Measurements from ENCODE around the gene PLA2G6. TPM values are rescaled to one million over a fixed set of nuclear protein-coding genes. Genes with fewer than 3 reads are reported as not detected.

Gene PLA2G6, protein sequence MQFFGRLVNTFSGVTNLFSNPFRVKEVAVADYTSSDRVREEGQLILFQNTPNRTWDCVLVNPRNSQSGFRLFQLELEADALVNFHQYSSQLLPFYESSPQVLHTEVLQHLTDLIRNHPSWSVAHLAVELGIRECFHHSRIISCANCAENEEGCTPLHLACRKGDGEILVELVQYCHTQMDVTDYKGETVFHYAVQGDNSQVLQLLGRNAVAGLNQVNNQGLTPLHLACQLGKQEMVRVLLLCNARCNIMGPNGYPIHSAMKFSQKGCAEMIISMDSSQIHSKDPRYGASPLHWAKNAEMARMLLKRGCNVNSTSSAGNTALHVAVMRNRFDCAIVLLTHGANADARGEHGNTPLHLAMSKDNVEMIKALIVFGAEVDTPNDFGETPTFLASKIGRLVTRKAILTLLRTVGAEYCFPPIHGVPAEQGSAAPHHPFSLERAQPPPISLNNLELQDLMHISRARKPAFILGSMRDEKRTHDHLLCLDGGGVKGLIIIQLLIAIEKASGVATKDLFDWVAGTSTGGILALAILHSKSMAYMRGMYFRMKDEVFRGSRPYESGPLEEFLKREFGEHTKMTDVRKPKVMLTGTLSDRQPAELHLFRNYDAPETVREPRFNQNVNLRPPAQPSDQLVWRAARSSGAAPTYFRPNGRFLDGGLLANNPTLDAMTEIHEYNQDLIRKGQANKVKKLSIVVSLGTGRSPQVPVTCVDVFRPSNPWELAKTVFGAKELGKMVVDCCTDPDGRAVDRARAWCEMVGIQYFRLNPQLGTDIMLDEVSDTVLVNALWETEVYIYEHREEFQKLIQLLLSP
- 100 to 1,000 TPM; 228 to 238 TPM for total RNA-seq
- polyA plus RNA-seq = 1 to 10 TPM; 1.1 to 4.7 TPM

DNA sequence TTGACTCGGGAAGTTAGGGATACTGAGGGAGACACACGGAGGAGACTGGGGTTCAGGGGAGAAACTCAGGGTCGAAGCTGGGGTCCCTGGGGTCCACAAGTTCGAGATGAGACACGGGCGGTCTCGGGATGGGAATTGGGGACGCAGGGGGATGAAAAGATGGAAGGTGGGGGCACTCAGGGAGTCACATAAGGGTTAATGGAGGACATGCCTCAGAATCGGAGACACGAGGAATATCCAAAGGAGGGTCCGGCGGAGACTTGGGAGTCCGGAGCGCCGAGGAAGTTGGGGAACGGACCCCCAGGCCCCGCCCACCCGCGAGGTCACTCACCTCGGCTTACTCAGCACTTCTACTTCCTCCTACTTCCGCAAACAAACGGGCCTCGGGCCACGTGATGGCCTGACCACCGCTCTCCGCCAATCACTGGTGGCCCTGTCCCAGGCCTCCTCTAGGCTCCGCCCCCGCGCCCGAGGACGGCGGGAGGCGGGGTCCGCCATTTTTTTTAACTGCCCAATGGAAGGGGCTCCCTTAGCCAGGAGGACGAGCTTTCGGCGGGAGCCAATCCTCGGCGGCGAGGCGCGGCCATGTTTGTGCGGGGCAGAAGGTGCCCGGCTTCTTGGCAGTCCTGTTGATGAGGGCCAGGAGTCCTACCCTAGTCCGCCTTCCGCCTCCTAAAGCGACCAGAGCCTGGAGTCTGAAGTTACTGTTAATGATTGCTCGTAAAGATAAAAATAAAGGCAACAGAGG is at the start of gene PLA2G6:
PLA2G6 (minus strand) TSS at position 378 of the 748 bp plus-strand sequence. CDS start 12,404 bp downstream, outside the sequence.
- no peaks in the 10 kb centered on the region for H3K36me3 ChIP-seq (ENCODE audit: insufficient read depth, low read length)
- Mint-ChIP-seq H3K9me3 (peaks cover 0 to 3% (median 0%) of the 10 kb centered on the region in 8 donors), H3K4me1 (peaks cover 26 to 53% (median 39%) of the 10 kb centered on the region in 4 donors), H3K27ac (peak within 1 kb of the TSS; percentile 87 to 99 (median 95)), H3K27me3 (no peaks in the 10 kb centered on the region), H3K36me3 (peaks cover 0 to 19% of the 10 kb centered on the region in 2 donors), H3K4me3 (peak within 1 kb of the TSS; percentile 85 to 98 (median 94))
- H3K4me3 ChIP-seq (ENCODE audit: low read length in 2 of 2) = peak within 1 kb of the TSS; percentile 66 to 94
- ChIA-PET POLR2A (ENCODE audit: partially characterized antibody) (interaction anchor here (0.5 to 2.3 kb wide), 10 partner anchors 10 to 217 kb away, joined by 3 to 38 read pairs (median 4); partner anchors contain the start of genes MAFF and PICK1), CTCF (ENCODE audit: partially characterized antibody) (interaction anchor here (0.7 to 1.0 kb wide), 4 partner anchors 33 to 500 kb away, joined by 3 read pairs; partner anchors contain the start of gene TOMM22)
- peaks cover 31% of the 10 kb centered on the region for H3K4me1 ChIP-seq (ENCODE audit: insufficient read depth, low read length)
- no peaks in the 10 kb centered on the region for H3K9me3 ChIP-seq (ENCODE audit: control insufficient read depth in 1 of 2, low read length in 2 of 2)
- H3K27ac ChIP-seq (ENCODE audit: low read depth, low read length) = peak within 1 kb of the TSS; percentile 71
- DNase-seq = peak; percentile 92 to 95 (median 93)
- intact Hi-C loops (cut with micrococcal nuclease) = loop anchor here (1.0 kb wide), 2 partner anchors 20 to 33 kb away; partner anchors contain the start of gene MAFF
- no peaks in the 10 kb centered on the region for H3K27me3 ChIP-seq (ENCODE audit: insufficient read depth, low read length)

DNA sequence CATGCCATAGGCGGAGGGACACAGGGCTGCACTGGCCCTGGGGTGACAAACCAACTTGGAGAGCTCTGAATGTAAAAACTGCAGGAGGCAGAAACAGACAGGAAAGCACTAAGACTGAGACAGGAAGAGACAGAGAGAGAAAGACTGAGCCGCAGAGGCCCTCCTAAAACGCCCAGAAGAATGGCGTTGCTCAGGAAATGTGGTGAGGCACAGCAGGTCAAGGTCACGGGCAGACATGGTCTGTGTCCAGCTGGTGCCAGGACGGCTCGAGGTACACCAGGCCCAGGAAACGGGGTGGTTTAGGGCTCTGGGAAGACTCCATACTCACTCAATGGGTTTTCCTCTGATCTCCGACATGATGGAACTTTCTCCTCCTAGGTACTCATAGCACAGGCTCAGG is 49.3 kb upstream of the PLA2G6 start:
- Mint-ChIP-seq H3K9me3 (no peaks in the 10 kb centered on the region), H3K36me3 (peaks cover 28 to 64% of the 10 kb centered on the region in 2 donors), H3K4me3 (peak overlapping the region in 2 of 8 donors; percentile 33 to 39), H3K27me3 (no peaks in the 10 kb centered on the region), H3K4me1 (peaks cover 3 to 27% (median 14%) of the 10 kb centered on the region in 4 donors), H3K27ac (peak overlapping the region in 6 of 7 donors; percentile 17 to 83 (median 70))
- Histone ChIP-seq H3K9me3 (ENCODE audit: control insufficient read depth in 1 of 2, low read length in 2 of 2) (no peaks in the 10 kb centered on the region), H3K4me1 (ENCODE audit: insufficient read depth, low read length) (no peaks in the 10 kb centered on the region), H3K4me3 (ENCODE audit: low read length in 2 of 2) (no peak overlapping the region), H3K27ac (ENCODE audit: low read depth, low read length) (no peak overlapping the region), H3K36me3 (ENCODE audit: insufficient read depth, low read length) (peaks cover 15% of the 10 kb centered on the region), H3K27me3 (ENCODE audit: insufficient read depth, low read length) (no peaks in the 10 kb centered on the region)
- intact Hi-C loops (cut with micrococcal nuclease) = loop anchor here (1.0 kb wide), 3 partner anchors 117 to 179 kb away; partner anchors contain the start of gene PICK1
- ChIA-PET POLR2A (ENCODE audit: partially characterized antibody) (interaction anchor here (1.5 to 4.1 kb wide), 2 partner anchors 28 to 179 kb away, joined by 5 to 17 read pairs; partner anchors contain the start of gene MAFF), CTCF (ENCODE audit: partially characterized antibody) (interaction anchor here (0.8 to 4.1 kb wide), 5 partner anchors 94 to 182 kb away, joined by 3 to 23 read pairs (median 5); partner anchors contain the start of gene PICK1)
- no peak for DNase-seq

DNA sequence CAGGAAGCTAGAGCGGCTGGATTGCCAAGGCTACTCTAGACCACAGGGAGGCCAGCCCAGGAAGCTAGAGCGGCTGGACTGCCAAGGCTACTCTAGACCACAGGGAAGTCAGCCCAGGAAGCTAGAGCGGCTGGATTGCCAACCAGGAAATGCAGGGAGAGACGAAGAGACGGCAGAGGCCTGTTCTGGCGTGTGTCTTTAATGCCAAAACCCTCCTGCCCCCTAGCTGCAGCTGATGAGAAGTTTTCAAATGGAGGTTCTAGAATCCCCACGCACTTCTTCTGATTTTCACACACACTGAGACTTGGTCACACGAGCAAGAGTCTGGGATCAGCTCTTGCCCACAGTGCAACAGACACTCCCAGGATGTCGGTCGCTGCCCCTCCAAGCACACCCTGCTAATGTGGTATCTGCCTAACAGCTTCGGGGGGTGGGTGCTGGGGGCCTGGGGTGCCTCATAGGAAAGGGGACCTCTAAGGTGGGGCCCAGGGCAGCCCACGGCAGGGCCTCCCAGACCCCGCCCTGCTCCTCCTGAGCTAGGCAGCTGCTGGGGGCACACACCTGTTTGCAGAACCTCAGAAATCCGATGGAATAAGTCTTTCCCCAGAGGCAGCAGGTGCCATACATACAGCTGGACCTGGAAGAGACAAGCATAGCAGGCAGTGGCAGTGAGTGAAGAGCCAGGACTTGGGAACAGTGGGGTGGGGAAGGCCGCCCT is 48.6 kb upstream of the PLA2G6 start:
- H3K27ac Mint-ChIP-seq = peak overlapping the region in 6 of 7 donors; percentile 2 to 83 (median 78)

DNA sequence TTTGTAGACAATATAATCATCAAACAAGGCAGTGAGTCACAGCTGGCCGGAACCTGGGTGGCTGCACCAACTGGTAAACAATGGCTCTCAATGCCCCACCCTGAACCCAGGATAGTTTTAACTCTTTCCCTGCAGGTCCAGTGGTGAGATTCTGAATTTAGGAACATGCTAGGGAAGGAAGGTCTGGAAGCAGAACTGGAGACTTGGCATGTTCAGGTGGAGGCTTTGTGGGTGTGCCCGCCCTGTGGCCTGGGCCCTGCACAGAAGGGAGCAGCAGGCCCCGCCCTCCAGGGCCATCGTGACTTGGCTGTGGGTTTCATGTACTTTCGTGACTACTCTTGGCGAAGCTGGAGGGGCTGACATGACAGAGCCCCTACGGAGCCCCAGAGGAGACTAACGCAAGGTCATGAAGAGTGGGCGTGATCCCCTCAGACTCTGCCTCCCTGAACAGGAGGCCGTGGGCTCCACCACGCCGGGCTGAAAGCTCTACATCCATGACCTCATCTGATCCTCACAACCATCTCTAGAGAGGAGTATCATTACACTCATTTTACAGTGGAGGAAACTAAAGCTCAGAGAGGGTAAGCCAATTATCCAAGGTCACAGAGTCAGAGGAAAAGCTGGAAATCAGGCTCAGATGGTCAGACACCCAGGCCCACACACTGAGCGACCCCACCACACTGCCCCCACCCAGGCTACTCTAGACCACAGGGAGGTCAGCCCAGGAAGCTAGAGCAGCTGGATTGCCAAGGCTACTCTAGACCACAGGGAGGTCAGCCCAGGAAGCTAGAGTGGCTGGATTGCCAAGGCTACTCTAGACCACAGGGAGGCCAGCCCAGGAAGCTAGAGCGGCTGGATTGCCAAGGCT is 47.5 kb upstream of the PLA2G6 start:
- Histone ChIP-seq H3K27ac (ENCODE audit: low read depth, low read length) (no peak overlapping the region), H3K27me3 (ENCODE audit: insufficient read depth, low read length) (no peaks in the 10 kb centered on the region), H3K4me3 (ENCODE audit: low read length in 2 of 2) (no peak overlapping the region), H3K36me3 (ENCODE audit: insufficient read depth, low read length) (peaks cover 20% of the 10 kb centered on the region), H3K9me3 (ENCODE audit: control insufficient read depth in 1 of 2, low read length in 2 of 2) (no peaks in the 10 kb centered on the region), H3K4me1 (ENCODE audit: insufficient read depth, low read length) (no peaks in the 10 kb centered on the region)
- peak overlapping the region; percentile 70 to 91 (median 82) for H3K27ac Mint-ChIP-seq
- ChIA-PET POLR2A (ENCODE audit: partially characterized antibody) (interaction anchor here (1.0 to 4.1 kb wide), 4 partner anchors 10 to 38 kb away, joined by 3 to 17 read pairs (median 5); partner anchors contain the start of gene MAFF), CTCF (ENCODE audit: partially characterized antibody) (interaction anchor here (0.7 to 4.1 kb wide), 7 partner anchors 9 to 177 kb away, joined by 3 to 23 read pairs (median 4); no protein-coding TSS in a partner anchor)
- intact Hi-C loops (cut with micrococcal nuclease) = no loop called here
- DNase-seq = peak in 1 of 5 donors; percentile 20
- H3K9me3 Mint-ChIP-seq = no peaks in the 10 kb centered on the region
- peak overlapping the region in 4 of 8 donors; percentile 19 to 67 (median 43) for H3K4me3 Mint-ChIP-seq
- no peaks in the 10 kb centered on the region for H3K27me3 Mint-ChIP-seq
- H3K36me3 Mint-ChIP-seq = peaks cover 23 to 59% of the 10 kb centered on the region in 2 donors
- peaks cover 4 to 27% (median 14%) of the 10 kb centered on the region in 4 donors for H3K4me1 Mint-ChIP-seq

More for the DNA sequence above, 48.6 kb upstream of the PLA2G6 start:
- peak overlapping the region in 3 of 8 donors; percentile 13 to 39 (median 33) for H3K4me3 Mint-ChIP-seq
- peaks cover 28 to 62% of the 10 kb centered on the region in 2 donors for H3K36me3 Mint-ChIP-seq
- Histone ChIP-seq H3K4me1 (ENCODE audit: insufficient read depth, low read length) (no peaks in the 10 kb centered on the region), H3K27me3 (ENCODE audit: insufficient read depth, low read length) (no peaks in the 10 kb centered on the region), H3K9me3 (ENCODE audit: control insufficient read depth in 1 of 2, low read length in 2 of 2) (no peaks in the 10 kb centered on the region), H3K27ac (ENCODE audit: low read depth, low read length) (no peak overlapping the region), H3K4me3 (ENCODE audit: low read length in 2 of 2) (no peak overlapping the region), H3K36me3 (ENCODE audit: insufficient read depth, low read length) (peaks cover 20% of the 10 kb centered on the region)
- H3K27me3 Mint-ChIP-seq = no peaks in the 10 kb centered on the region
- POLR2A ChIA-PET (ENCODE audit: partially characterized antibody) = interaction anchor here (1.5 to 4.1 kb wide), 2 partner anchors 28 to 178 kb away, joined by 5 to 17 read pairs; partner anchors contain the start of gene MAFF
- CTCF ChIA-PET (ENCODE audit: partially characterized antibody) = interaction anchor here (0.7 to 4.1 kb wide), 8 partner anchors 10 to 181 kb away, joined by 3 to 23 read pairs (median 4); partner anchors contain the start of gene PICK1
- DNase-seq = peak; percentile 49 to 68 (median 53)
- H3K9me3 Mint-ChIP-seq = no peaks in the 10 kb centered on the region
- intact Hi-C loops (cut with micrococcal nuclease) = loop anchor here (1.0 kb wide), 3 partner anchors 116 to 178 kb away; partner anchors contain the start of gene PICK1
- H3K4me1 Mint-ChIP-seq = peaks cover 3 to 27% (median 14%) of the 10 kb centered on the region in 4 donors

DNA sequence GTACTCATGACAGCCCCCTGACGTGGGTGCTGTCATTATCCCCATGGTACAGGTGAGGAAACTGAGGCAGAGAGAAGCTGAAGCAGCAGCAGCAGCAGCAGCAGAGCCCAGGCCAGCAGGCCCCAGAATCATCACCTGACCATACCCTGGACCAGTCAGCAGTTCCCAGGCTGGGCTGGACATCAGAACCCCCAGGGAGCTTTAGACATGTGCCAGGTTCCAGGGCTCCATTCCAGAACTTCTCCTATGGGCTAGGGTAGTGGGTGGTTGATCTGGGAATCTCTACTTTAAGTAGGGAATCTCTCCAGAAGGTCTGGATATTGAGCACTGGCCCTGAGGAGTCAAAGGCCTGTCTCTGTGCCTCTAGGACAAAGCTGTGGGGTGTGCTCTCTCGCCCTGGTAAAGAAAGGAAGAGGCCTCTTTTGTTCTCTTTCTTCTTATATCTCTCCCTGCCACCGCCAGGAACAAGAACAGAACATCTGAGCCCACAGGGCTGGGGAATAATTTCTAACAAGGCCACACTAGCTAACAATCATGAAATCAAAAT is 46.8 kb upstream of the PLA2G6 start:
- H3K36me3 ChIP-seq (ENCODE audit: insufficient read depth, low read length) = peaks cover 24% of the 10 kb centered on the region
- H3K27me3 Mint-ChIP-seq = no peaks in the 10 kb centered on the region
- intact Hi-C loops (cut with micrococcal nuclease) = no loop called here
- H3K9me3 ChIP-seq (ENCODE audit: control insufficient read depth in 1 of 2, low read length in 2 of 2) = no peaks in the 10 kb centered on the region
- H3K4me3 ChIP-seq (ENCODE audit: low read length in 2 of 2) = no peak overlapping the region
- ChIA-PET POLR2A (ENCODE audit: partially characterized antibody) (interaction anchor here (1.0 to 4.1 kb wide), 3 partner anchors 10 to 26 kb away, joined by 3 to 17 read pairs (median 7); partner anchors contain the start of gene MAFF), CTCF (ENCODE audit: partially characterized antibody) (interaction anchor here (1.1 to 4.1 kb wide), 5 partner anchors 9 to 176 kb away, joined by 3 to 23 read pairs (median 8); no protein-coding TSS in a partner anchor)
- H3K4me1 ChIP-seq (ENCODE audit: insufficient read depth, low read length) = no peaks in the 10 kb centered on the region
- peak overlapping the region in 4 of 8 donors; percentile 19 to 67 (median 43) for H3K4me3 Mint-ChIP-seq
- DNase-seq = no peak
- H3K27ac ChIP-seq (ENCODE audit: low read depth, low read length) = no peak overlapping the region
- peak overlapping the region; percentile 69 to 91 (median 82) for H3K27ac Mint-ChIP-seq
- H3K9me3 Mint-ChIP-seq = no peaks in the 10 kb centered on the region
- peaks cover 23 to 55% of the 10 kb centered on the region in 2 donors for H3K36me3 Mint-ChIP-seq
- peaks cover 4 to 27% (median 14%) of the 10 kb centered on the region in 4 donors for H3K4me1 Mint-ChIP-seq
- no peaks in the 10 kb centered on the region for H3K27me3 ChIP-seq (ENCODE audit: insufficient read depth, low read length)
